NCI-H69 (cell line): Measurements from ENCODE around the gene MAP3K1.

Experiments
- DNase-seq: peaks from one replicate; lab custom pipeline; 2025; lab: John Stamatoyannopoulos, UW

Gene MAP3K1

DNA sequence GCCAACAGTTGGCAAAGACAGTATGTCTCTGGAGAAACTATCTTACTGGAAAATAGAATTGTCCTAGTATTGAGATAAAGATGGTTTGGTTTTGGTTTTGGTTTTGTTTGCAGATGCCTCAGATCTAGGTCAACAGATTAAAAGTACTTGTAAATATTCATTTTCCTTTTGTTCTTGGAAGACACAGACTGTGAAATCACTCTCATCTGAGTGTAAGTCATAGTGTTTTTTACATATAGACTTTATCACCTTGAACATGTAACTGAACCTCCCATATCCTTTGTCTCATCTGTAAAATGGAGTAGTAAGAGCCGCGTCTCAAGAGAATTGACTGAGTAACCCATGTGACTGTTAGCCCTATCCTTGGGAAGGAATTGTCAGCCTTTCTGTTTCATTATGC lies 34.3 kb downstream of the MAP3K1 start:
- no peak for DNase-seq

DNA sequence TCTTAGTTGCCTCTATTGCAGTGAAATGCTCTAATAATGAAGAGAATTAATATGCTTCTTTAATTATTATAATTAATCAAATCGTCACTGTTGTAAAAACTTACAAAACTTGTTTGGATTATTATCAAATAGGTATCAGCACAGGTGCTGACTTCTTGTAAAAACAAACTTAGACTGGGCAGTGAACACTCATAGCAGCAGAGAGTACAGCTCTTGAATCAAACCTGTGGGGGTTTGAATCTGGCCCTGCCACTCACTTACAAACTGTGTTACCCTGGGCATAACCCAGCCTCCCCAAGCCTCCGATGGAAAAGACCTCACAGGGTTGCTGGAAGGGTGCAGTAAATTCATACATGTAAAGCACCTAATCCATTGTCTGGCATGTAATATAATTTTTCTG lies 35.1 kb downstream of the MAP3K1 start:
- DNase-seq, result no peak

DNA sequence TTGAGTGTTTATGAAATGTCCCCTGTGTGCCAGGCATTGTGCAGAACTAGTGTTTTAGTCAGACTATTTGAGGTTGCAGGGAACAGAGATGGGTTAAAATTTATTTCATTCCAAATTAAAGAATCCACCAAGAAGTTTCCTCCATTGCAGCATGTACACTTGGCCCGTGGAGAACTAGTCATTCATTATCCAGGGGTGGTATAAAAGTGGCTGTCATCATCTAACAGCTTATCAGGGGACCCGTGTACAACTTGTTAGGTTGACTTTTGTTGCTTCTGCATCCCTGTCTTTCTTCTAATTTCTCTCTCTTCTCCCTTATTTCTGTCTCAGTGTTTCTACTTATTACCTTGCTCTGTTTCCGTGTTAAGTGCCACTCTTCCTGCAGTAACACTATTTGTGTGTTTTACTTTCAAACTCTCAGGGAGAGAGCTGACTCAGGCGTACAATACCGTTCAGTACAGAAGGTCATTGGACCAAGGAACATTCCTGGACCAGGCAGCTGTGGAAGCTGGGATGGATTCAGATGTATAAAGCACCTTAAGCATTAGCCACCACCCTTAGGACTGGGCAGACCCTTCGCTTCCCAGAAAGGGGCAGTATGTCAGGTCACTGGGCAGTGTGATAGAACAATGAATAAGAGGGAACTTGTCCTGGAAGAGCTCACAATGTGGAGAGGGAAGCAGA lies 36.1 kb downstream of the MAP3K1 start:
- no peak for DNase-seq

GRCh38 chr5:56852228-56853000 lies 37.1 kb downstream of the MAP3K1 start:
- no peak for DNase-seq

DNA sequence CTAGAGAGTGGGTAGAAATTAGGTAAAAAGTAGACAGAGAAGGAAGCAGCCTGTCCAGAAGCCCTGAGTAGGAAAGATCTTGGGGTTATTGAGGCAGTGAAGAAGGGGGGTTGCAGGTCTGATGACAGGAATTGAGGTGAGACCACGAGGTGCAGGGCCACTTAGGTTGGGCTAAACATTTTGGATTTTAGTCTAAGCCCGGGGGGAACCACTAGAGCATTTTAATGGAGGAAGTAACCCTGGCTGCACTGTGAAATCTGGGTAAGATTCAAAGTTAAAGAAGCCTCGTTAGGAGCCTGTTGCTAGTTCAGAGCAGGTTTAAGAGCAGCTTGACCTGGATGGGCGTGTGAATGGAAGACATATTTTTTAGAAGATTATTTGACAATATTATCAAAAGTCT lies 38.3 kb downstream of the MAP3K1 start:
- no peak for DNase-seq

DNA sequence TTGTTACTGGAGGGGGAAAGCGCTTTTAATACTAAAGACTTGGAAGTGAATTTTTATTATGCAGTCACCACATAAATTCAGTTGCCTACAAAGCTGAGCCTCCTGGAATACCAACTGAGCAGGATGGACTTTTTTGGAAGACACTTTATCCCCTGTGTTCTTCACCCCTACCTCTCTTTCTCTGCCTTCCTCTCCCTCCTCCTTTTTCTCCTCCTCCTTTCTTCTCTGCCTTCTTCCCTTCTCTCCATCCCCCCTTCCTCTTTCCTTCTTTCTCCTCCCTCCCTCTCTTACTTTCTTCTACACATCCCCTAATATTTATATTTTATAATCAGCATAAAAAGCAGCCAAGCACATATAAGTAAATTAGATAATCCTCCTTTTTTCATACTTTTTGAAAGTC lies 39.6 kb downstream of the MAP3K1 start:
- no peak for DNase-seq

GRCh38 chr5:56856541-56857178 lies 41.3 kb downstream of the MAP3K1 start:
- DNase-seq, result no peak

DNA sequence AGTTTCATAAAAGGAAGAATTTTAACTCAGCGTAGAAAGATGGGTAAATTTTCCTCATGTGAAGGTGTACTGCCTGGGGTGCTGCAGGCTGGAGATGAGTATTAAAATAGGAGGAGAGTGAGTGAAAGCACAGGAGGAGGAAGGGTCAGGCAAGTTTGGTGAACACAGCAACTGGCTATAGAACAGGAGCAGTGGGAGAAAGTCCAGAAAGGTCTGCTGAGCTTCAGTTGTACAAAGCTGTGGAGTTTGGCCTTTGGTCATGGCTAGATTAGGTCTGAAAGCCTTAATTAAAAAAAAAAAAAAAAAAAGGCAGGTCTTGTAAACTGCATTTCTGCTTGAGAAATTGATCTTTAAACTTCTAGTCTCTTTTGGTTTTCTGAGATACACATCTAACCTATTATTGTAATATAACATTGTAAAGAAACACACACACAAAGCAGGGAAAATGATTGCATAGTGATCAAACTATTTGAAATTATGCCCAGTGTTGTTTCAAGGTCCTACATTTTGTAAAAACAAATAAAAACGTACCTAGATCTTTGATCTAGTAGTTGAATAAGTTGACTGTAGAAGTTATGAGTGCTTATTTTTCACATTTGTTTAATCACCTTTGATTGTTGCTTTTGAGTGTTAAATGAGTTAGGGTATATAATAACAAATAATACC lies 43.6 kb downstream of the MAP3K1 start:
- DNase-seq, result no peak

DNA sequence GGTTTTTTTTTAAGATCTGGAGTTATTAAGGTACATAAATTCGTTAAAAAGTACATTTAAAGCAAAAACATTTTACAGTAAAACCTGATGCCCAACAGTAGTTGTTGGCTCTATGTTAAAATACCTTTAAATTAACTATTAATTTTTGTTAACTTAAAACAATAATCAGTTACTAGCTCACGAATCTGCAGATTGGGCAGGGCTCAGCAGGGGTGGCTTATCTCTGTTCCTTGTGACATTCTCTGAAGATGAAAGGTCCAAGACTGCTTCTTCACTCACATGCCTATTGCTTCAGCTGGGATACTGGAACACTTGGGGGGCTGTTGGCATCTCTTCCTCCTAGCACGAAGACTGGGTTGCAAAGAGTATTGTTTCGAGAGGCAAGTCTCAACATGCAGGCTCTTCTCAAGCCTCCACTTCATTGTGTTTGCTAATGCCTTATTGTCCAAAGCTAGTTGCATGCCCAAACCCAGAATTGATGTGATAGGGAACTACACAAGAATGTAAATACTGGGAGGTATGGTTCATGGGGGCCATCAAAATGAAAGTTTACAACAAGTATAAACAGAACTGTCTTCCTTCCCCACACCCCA lies 46.6 kb downstream of the MAP3K1 start:
- DNase-seq, result peak; percentile 52

DNA sequence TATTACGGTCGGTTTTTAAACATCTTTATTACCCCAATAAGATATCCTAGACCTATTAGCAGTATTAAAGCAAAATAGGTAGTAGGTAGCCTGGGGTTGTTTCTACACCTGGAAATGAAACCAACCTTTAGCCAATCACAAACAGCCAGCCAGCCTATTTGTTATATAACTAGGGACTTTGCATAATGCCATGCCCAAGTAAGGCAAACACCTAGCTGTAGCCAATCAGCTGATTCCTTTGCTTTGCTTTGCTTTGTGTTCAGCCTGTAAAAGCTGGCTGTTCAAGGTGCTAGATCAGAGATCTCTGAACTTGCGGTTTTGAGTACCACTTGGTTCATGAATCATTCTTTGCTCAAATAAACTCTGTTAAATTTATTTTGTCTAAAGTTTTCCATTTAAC lies 47.6 kb downstream of the MAP3K1 start:
- DNase-seq, result no peak

- no peak for DNase-seq
These were observed 56.4 kb downstream of the MAP3K1 start for GRCh38 chr5:56871777-56872176.

DNA sequence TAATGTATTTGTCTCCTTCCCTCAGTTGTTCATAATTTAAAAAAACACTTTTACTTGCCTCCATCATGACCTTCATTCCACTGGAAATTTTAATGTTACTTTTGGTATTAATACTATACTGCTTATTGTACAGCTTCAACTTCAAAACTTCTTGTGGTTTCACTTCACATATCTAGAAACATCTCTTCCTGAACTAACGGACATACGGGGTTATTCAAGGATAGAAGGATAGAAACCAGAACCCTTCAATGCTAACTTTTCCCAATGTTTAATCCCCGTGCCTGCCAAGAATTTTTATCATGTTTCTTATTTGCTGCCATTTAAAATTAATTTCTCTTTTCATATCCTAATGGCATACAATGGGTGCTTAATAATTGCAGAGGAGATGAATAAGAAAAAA lies 57.7 kb downstream of the MAP3K1 start:
- DNase-seq, result no peak

DNA sequence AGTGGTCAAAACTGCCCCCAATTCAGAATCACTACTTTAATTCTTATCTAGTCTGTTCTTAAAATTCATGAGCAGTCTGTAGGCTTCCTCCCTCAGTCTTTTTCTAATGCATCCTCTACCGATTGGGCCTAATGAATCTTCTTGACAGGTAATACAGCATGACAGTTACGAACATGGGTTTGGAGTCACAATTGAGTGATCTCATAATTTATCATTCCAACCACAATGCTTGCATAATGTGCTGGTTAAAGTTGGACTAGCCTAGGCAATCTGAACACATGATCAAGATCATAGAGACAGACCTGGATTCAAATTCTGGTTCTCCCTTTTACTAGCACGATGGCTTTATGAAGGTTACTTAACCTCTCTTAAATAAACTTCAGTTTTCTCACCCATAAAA lies 61.0 kb downstream of the MAP3K1 start:
- no peak for DNase-seq

DNA sequence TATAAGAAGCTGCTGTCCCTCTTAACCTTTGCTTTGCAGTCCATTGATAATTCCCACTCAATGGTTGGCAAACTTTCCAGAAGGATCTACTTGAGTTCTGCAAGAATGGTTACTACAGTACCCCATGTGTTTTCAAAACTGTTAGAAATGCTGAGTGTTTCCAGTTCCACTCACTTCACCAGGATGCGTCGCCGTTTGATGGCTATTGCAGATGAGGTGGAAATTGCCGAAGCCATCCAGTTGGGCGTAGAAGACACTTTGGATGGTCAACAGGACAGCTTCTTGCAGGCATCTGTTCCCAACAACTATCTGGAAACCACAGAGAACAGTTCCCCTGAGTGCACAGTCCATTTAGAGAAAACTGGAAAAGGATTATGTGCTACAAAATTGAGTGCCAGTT lies 66.2 kb downstream of the MAP3K1 start:
- DNase-seq, result no peak

DNA sequence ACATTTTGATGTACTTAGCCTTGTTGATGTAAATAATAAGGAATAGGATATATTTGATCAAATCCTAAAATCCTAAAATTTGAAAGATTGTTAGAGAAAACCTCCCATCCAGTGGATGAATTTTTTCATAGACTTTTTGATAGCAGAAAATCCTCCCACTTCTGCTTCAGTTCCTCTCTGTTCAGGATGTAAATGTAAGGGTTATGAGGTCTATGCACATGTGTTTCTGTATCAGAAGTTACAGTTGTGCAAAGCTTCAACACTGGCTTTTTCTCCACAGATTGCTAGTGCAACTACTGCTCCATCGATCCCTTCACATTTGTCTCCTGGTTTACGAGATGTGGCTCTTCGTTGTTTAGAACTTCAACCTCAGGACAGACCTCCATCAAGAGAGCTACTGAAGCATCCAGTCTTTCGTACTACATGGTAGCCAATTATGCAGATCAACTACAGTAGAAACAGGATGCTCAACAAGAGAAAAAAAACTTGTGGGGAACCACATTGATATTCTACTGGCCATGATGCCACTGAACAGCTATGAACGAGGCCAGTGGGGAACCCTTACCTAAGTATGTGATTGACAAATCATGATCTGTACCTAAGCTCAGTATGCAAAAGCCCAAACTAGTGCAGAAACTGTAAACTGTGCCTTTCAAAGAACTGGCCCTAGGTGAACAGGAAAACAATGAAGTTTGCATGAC lies 78.1 kb downstream of the MAP3K1 start:
- DNase-seq, result no peak

- DNase-seq, result no peak
These were observed 81.4 kb downstream of the MAP3K1 start for GRCh38 chr5:56896763-56897162.

- no peak for DNase-seq
These were observed 82.9 kb downstream of the MAP3K1 start for GRCh38 chr5:56898213-56898612.

DNA sequence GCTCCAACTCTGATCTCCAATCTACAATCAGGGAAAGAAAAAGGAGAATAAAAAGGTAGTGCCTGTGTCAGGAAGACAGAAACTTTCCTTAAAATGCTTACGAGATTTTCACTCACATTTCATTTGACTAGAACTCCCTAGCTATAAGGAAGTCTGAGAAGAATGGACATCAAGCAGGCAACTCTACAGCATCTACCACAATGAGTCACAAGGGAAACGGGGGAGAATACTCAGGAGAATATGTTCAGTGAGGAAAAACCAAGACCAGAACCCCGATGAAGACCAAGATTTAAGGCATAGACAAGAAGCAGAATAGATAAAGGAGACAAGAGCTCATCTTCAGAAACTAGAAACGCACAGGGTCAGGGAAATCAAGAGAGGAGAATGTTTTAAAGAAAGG lies 85.0 kb downstream of the MAP3K1 start:
- DNase-seq, result no peak

DNA sequence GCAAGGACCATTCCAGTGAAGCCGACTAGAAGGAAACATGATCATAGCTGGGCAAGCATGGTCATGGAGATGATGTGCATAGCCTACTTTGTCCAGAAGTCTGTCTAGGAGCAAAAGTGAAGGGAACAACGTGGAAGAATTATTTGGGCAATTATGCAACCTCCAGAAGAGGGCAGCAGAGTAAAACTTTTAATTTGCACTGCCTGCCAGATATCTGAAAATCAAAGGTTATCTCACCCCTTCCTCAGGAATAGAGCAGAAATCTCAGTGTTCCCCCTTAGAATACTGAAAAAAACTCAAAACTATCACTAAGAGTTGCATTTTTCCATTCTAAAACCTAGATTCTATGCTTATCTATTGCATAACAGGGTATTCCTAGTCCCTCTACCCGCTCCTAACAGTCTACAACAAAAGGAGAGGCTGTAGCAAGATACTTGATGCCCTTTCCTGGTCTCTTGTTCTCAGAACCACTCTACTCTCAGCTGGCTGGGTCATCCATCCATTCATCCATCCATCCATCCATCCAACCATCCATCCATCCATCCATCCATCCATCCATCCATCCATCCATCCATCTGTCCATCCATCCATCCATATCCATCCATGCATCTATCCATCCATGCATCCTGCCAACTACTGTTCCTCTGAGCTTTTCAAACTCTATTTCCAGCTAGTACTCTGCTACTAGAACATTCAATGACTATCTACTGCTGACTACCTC lies 85.7 kb downstream of the MAP3K1 start:
- peak; percentile 63 for DNase-seq

GRCh38 chr5:56908942-56909293 lies 93.6 kb downstream of the MAP3K1 start:
- no peak for DNase-seq
